ENCODE measurements around the gene MAP3K9.

MAP3K9 gene

DNA sequence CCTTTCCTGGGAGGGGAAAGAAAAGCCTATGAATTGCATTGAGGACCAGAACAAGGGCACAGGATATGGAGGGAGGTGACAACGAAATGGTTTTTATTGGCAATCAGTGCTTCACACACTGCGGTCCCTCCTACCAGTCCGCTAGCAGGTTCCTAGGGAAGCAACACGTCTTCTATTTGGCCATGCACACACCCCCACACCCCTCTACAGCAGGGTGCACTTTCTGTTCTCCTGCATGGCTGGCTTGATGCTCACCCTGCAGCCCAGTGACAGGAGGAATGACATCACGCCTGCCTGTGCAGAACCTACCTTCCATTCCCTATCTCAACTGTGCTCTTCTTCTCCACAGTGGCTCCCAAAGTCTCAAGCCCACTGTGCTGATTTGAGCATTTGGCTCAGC is 109.7 kb downstream of the MAP3K9 start:
- no peak for DNase-seq (ENCODE audit: low spot score)

DNA sequence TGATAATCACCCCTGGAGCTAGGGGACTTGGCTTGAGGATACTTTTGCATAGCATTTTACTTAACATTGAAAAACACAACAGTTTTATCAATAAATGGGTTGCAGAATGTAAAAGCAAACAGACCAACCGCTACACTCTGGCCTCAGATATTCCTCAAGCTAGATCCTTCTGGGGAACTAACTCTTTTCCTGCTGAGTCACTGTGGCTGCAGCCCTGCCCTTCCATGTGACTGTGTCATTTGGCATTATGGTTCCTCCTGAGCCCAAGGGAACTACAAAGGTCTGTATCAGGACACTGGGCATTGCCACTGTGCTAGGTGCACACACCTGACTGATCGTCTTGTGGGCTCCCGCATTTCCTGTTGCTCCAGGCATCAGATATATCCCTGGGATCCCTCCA is 111.0 kb downstream of the MAP3K9 start:
- no peak for DNase-seq (ENCODE audit: low spot score)

DNA sequence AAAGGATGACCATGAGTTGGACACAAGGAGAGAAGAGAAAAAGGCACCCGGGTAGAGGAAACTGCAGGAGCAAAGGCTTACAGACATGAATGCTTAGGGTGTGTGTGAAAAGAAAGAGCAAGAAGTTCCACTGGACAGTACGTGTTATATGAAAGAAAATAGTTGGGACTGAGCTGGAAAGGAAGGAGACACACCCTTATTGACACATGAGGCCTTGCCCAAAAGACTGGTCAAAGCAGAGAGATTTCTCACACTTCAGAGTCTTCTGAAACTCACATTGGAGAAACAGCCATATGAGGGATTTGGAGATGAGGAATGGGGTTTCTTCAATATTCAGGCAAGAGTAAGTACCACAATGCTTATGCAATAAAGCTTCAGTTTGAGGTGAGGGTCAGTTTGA is 111.6 kb downstream of the MAP3K9 start:
- no peak for DNase-seq (ENCODE audit: low spot score)

DNA sequence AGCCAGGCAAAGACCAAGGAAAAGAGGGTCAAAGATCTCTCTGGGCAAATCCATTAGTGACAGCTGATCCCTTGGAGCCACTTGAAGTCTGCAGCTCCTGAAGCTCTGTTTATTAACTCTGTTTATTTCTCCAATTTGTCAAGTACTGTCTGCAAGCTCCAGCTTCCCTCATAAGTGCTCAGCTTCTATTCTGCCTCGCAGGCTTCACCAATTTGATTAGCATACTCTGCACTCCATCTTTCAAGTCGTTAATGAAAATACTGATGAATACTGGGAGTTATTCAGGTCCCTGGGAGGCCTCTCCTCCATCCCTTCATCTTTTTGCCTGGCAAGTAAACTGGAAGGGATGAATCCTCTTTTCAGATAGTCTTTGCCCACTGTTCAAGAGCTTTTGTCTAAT is 113.3 kb downstream of the MAP3K9 start:
- no peak for DNase-seq (ENCODE audit: low spot score)

DNA sequence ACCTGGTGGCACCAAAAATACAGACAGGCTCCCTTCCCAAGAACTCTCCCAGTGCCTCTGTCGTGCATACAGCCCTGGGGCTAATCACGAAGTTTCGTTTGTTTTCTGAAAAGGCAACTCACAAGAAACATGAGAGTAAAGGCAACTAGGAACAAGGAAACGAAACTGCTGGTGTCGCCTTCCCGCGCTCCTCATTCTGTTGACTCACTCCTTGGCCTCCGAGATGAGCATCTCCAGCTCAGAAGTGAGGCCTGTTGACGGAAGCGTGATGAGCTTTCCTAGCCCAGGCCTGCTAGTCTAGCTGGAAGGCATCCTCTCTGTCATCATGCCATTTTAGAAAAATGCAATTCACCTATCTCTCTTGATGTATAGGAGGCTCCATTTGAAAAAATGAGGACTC is 117.1 kb downstream of the MAP3K9 start:
- peak; percentile 67 for DNase-seq (ENCODE audit: low spot score)

DNA sequence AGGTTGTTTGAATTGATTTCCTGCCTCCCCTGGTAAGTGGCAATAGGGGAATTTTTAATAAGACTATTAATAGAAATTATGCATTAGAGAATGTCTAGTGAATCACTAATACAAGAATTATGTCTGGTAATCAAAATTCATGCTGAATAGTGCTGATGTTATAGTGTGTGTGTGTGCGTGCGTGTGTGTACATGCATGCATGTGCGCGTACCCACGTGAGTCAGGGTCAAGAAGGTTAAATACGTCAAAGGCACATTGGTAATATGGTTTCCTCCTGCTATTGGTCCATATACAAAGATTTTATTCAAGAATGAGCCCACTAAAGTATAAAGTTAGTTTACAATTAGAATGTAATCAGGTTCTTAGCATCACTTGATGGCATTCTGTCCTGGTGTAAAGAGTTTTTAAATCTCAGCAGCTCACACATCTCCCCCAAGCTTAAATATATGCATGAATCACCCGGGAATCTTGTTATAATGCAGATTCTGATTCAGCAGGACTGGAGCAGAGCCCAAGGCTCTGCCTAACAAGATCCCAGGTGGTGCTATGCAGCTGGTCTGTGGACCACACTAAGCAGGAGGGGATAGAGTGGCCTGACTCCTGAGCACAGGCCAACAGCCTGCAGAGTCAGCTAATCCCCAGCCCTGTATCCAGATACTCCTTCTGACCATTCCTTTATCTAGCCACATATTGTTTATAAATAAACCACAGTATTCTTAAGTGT is 123.7 kb downstream of the MAP3K9 start:
- no peak for DNase-seq (ENCODE audit: low spot score)

DNA sequence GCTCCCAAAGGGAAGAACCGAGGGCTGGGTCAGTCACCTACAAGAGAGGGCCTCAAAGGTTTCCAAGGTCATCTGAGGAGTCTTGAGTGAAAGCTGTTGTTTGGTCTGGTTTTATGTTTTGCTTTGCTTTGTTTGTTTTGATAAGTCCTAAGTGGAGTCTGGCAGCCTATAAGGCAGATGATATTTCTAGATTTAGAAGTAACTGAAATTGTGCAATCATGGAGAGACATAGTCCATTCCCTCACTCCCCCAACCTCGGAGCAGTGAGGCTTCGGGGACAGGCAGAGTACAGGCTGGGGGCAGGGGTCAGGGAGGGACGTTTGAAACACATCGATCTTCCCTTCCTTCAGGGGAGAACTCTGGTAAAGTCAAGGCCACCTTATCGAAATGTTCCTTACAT is 125.3 kb downstream of the MAP3K9 start:
- DNase-seq (ENCODE audit: low spot score), result no peak

DNA sequence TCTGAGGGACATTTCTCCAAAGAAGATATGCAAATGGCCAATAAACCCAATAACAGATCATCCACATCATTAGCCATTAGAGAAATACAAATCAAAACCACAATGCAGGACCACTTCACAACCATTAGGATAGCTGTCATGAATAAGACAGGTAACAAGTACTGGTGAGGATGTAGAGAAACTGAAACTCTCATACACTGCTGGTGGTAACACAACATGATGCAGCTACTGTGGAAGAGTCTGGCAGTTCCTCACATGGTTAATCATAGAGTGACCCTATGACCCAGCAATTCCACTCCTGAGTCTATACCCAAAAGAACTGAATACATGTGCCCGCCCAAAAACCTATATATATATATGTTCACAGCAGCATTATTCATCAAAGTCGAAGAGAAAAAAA is 128.6 kb downstream of the MAP3K9 start:
- DNase-seq (ENCODE audit: low spot score), result no peak

DNA sequence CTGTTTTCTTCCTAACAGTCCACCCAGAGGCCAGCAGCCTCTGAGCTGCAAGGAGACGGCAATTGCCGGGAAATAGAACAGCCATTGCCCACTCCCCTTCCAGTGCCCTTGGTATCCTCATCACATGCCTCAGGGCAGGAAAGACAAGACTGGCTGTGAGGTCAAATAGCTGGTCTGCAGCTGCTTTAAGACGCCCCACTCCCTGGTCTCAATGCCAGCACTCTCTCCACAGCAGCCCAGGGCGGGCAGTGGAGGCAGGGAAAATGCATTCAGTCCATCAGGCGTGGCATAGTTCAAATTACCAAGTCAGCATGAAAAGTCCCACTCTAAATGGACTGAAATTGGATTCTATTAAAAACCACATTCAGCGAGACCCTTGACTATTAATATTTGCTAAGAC is 132.0 kb downstream of the MAP3K9 start:
- no peak for DNase-seq (ENCODE audit: low spot score)

Data from pons (tissue), 1 donor.